ENCODE data around the gene LSM3.

DNA sequence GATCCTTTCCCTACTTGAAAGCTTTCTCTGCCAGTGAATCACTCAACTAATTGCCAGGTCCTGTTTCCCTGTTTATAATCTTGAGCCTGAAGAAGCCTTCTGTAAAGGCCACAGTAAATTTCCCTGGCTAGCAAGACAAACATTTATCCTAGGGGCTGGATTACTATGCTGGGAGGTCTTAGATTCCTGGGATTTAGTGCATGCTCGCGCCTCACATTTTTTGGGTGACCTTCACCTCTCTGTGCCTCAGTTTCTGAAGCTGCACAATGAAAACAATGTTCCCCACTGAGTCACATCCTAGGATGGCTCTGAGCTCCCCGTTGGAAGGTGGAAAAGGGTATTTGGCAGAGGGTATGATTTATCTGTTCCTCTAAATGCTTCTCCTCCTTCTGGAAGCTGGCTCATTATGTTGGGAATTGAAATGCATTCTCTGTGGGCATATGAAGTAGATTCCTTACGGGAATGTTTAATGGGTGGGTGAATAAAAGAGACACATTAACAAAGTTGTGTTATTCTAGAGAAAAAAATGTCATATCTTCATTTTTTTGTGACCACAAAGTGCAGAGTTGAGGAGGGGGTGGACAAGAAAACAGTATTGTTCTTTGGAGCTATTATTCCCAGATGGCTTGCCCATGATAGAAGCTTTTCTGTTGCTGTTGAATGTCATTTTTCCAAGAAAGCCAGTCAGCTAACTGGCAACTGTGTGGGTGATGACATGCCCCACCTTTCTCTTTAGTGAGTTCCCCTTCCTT is 32.4 kb downstream of the LSM3 start:
- TF ChIP-seq EZH2 (IDR thresholded peaks at IDR 0.05; ENCODE audit: borderline replicate concordance, low read depth, low read length) = no peak
- no peak for TF ChIP-seq CHD2 (IDR thresholded peaks at IDR 0.05; ENCODE audit: low read depth, low read length)
- TF ChIP-seq CEBPB (tag; IDR thresholded peaks at IDR 0.05) = no peak
- TF ChIP-seq ZNF76 (CRISPR knock-in tag; IDR thresholded peaks at IDR 0.05; ENCODE audit: borderline replicate concordance) = no peak
- no peak for TF ChIP-seq POU5F1 (IDR thresholded peaks at IDR 0.05; ENCODE audit: borderline replicate concordance, low read depth, low read length, partially characterized antibody)
- no peak for TF ChIP-seq ZNF561 (CRISPR knock-in tag; conservative IDR thresholded peaks at IDR 0.05)
- TF ChIP-seq, protein P1, sequence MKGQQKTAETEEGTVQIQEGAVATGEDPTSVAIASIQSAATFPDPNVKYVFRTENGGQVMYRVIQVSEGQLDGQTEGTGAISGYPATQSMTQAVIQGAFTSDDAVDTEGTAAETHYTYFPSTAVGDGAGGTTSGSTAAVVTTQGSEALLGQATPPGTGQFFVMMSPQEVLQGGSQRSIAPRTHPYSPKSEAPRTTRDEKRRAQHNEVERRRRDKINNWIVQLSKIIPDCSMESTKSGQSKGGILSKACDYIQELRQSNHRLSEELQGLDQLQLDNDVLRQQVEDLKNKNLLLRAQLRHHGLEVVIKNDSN (CRISPR knock-in tag; IDR thresholded peaks at IDR 0.05) = no peak
- TF ChIP-seq CHCHD3 (CRISPR knock-in tag; IDR thresholded peaks at IDR 0.05) = no peak
- TF ChIP-seq, protein P2, sequence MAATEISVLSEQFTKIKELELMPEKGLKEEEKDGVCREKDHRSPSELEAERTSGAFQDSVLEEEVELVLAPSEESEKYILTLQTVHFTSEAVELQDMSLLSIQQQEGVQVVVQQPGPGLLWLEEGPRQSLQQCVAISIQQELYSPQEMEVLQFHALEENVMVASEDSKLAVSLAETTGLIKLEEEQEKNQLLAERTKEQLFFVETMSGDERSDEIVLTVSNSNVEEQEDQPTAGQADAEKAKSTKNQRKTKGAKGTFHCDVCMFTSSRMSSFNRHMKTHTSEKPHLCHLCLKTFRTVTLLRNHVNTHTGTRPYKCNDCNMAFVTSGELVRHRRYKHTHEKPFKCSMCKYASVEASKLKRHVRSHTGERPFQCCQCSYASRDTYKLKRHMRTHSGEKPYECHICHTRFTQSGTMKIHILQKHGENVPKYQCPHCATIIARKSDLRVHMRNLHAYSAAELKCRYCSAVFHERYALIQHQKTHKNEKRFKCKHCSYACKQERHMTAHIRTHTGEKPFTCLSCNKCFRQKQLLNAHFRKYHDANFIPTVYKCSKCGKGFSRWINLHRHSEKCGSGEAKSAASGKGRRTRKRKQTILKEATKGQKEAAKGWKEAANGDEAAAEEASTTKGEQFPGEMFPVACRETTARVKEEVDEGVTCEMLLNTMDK (IDR thresholded peaks at IDR 0.05; ENCODE audit: borderline replicate concordance, insufficient read depth, low read depth, low read length, poor library complexity, severe bottlenecking) = no peak
- TF ChIP-seq ZNF436 (CRISPR knock-in tag; IDR thresholded peaks at IDR 0.05) = no peak
- no peak for TF ChIP-seq PHF20 (IDR thresholded peaks at IDR 0.05; ENCODE audit: partially characterized antibody)

All from K562 (cell line).